IMR-90 (cell line): ENCODE results near the gene ONECUT2.

Experiments used
- CEBPB ChIP-seq: IDR thresholded peaks from 2 replicates; pipeline ENCODE4 v1.6.1; 2012; ENCODE audit warnings: low read depth, low read length, improper control_type of control experiment
- CHD1 ChIP-seq: IDR thresholded peaks from 2 replicates; pipeline ENCODE4 v1.6.1; 2012; ENCODE audit warnings: low read depth, low read length, improper control_type of control experiment
- ELK1 ChIP-seq: fragments of 150-350 bp; IDR thresholded peaks from 2 replicates; pipeline ENCODE4 v1.6.1; 2016; ENCODE audit warnings: low read depth, mild to moderate bottlenecking, low read length, moderate library complexity, borderline replicate concordance
- MAFK ChIP-seq: IDR thresholded peaks from 2 replicates; pipeline ENCODE4 v1.6.1; 2012; ENCODE audit warnings: low read depth, low read length, improper control_type of control experiment
- MAZ ChIP-seq: IDR thresholded peaks from 2 replicates; pipeline ENCODE4 v1.6.1; 2012; ENCODE audit warnings: low read depth, mild to moderate bottlenecking, low read length, improper control_type of control experiment, moderate library complexity, borderline replicate concordance
- MXI1 ChIP-seq: IDR thresholded peaks from 2 replicates; pipeline ENCODE4 v1.6.1; 2012; ENCODE audit warnings: low read depth, mild to moderate bottlenecking, low read length, moderate library complexity, borderline replicate concordance
- NFE2L2 ChIP-seq: fragments of 150-350 bp; IDR thresholded peaks from 2 replicates; pipeline ENCODE4 v1.6.1; 2016; ENCODE audit warnings: low read depth, mild to moderate bottlenecking, low read length
- POLR2A ChIP-seq: IDR thresholded peaks from 2 replicates; pipeline ENCODE4 v1.6.1; 2012; ENCODE audit warnings: mild to moderate bottlenecking, low read depth, low read length
- RAD21 ChIP-seq: IDR thresholded peaks from 2 replicates; pipeline ENCODE4 v1.6.1; 2012; ENCODE audit warnings: low read length, improper control_type of control experiment
- SMC3 ChIP-seq: fragments of 150-350 bp; IDR thresholded peaks from 2 replicates; pipeline ENCODE4 v1.6.1; 2016; ENCODE audit warnings: low read depth, mild to moderate bottlenecking, antibody characterized with exemption, low read length, moderate library complexity
- TF ChIP-seq, protein P1 (sequence below): conservative IDR thresholded peaks from 2 replicates; pipeline ENCODE4 v1.5.1; 2012; ENCODE audit warnings: mild to moderate bottlenecking, low read depth, low read length, improper control_type of control experiment

DNA sequence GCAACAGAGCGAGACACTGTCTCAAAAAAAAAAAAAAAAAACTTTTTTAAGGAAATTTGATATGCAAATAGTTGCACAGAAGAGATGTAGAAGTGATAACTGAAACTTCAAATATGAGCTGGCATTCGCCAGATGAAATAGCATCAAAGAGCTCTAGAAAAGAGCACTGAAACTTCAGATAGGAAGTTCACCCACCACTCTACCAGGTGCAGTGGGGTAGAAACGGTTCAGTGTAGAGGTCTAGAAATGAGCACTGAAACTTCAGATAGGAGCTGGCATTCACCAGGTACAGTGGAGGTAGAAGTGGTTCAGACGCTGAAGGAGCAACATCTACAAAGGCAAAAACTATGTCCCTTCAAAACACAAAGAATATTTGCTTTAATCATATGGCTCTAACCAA lies 9.0 kb upstream of the ONECUT2 start:
- TF ChIP-seq, protein P1, sequence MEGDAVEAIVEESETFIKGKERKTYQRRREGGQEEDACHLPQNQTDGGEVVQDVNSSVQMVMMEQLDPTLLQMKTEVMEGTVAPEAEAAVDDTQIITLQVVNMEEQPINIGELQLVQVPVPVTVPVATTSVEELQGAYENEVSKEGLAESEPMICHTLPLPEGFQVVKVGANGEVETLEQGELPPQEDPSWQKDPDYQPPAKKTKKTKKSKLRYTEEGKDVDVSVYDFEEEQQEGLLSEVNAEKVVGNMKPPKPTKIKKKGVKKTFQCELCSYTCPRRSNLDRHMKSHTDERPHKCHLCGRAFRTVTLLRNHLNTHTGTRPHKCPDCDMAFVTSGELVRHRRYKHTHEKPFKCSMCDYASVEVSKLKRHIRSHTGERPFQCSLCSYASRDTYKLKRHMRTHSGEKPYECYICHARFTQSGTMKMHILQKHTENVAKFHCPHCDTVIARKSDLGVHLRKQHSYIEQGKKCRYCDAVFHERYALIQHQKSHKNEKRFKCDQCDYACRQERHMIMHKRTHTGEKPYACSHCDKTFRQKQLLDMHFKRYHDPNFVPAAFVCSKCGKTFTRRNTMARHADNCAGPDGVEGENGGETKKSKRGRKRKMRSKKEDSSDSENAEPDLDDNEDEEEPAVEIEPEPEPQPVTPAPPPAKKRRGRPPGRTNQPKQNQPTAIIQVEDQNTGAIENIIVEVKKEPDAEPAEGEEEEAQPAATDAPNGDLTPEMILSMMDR, result no peak
- TF ChIP-seq POLR2A (no peak), NFE2L2 (no peak), MXI1 (no peak), CHD1 (no peak), MAZ (no peak), CEBPB (no peak), ELK1 (no peak), RAD21 (no peak), MAFK (no peak), SMC3 (no peak)
